GM12864 (cell line): Measurements from ENCODE around the gene PNPO.

ENCODE experiments used
- DNase-seq: peaks from one replicate; pipeline ENCODE4 v3.0.0-alpha.2; 2011; ENCODE audit warnings: low read depth
- H3K4me3 ChIP-seq: 2 replicates; pipeline ENCODE4 v1.5.1; 2011; ENCODE audit warnings: mild to moderate bottlenecking, low read depth, low read length, control low read depth
- TF ChIP-seq, protein P1 (sequence below): IDR thresholded peaks from 2 replicates; pipeline ENCODE4 v1.5.1; 2011; ENCODE audit warnings: low read depth, mild to moderate bottlenecking, moderate library complexity, low read length, control low read depth, inconsistent platforms; ENCODE audit errors: missing control alignments

Gene PNPO

DNA sequence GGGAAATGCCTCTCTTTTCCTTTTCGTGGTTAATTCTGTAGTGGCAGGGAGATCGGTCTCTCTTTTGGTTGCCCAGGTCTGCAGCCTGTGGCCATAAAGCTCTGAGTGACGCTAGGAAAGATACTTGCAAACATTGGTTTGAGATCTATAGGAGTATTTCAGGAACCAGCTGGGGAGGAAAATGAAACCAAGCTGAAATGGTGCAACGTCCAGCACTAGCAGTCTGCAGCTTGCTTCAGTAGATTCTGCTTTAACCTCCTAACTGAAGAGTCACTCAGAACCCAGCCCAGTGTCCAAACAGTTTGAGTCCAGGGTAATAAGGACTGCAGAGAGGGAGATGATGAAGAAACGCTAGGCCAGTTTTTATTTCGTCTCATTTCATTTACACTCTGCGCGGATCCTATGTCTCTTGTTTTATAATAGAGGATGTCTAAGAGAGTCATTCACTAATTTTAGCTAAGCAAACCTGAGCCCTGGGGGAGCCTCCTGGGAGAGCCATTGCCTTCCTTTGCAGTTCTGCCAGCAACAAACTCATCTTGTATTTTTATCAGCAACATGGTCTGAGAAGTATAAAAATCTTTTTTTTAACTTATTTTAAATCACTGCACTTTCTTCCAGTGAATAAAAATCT lies 33.3 kb upstream of the PNPO start:
- no peak for DNase-seq
- H3K4me3 ChIP-seq = no peak overlapping the region
- TF ChIP-seq, protein P1, sequence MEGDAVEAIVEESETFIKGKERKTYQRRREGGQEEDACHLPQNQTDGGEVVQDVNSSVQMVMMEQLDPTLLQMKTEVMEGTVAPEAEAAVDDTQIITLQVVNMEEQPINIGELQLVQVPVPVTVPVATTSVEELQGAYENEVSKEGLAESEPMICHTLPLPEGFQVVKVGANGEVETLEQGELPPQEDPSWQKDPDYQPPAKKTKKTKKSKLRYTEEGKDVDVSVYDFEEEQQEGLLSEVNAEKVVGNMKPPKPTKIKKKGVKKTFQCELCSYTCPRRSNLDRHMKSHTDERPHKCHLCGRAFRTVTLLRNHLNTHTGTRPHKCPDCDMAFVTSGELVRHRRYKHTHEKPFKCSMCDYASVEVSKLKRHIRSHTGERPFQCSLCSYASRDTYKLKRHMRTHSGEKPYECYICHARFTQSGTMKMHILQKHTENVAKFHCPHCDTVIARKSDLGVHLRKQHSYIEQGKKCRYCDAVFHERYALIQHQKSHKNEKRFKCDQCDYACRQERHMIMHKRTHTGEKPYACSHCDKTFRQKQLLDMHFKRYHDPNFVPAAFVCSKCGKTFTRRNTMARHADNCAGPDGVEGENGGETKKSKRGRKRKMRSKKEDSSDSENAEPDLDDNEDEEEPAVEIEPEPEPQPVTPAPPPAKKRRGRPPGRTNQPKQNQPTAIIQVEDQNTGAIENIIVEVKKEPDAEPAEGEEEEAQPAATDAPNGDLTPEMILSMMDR = no peak

DNA sequence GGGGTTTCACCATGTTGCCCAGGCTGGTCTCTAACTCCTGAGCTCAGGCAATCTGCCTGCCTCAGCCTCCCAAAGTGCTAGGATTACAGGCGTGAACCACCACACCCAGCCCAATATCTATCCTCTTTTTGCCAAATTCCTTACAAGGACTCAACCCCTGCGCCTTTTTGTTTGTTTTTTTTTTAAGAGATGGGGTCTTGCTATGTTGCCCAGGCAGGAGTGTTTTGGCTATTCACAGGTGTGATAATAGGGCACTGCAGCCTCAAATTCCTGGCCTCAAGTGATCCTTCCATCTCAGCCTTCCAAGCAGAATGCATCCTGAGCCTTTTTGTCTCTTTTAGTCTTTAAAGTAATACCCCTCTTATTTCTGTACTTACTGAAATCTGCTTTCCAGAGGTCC lies 28.3 kb upstream of the PNPO start:
- TF ChIP-seq, protein P1 = no peak
- no peak for DNase-seq

DNA sequence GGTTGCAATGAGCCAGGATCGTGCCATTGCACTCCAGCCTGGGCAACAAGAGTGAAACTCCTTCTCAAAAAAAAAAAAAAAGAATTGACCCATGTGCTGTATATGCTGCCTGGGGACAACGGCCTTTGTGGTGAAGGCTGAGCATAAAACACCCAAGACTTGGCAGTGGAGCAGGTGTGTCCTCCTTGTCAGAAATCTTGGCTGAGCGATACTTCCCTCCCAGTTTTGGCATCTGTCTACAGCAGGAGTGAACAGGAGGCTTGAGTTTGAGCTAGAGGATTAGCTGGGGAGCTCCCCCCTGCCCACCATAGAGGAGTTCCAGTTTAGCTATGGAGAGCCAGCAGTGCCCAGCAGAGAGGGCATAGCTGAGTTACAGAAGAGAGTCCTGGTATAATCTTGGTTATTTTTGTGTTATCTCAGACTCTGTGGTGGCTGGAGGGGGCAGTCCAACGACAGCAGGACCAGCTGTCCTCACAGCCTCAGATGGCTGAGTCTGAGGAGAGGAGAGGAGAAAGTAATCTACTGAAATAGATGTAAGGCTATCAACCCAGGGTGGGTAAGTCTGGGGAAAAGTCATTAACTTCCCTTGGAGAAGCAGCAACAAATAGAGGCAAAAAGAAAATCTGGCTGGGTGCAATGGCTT lies 26.9 kb upstream of the PNPO start:
- H3K4me3 ChIP-seq = no peak overlapping the region
- no peak for DNase-seq
- TF ChIP-seq, protein P1 = no peak

More for the DNA sequence above, 28.3 kb upstream of the PNPO start:
- no peak overlapping the region for H3K4me3 ChIP-seq

DNA sequence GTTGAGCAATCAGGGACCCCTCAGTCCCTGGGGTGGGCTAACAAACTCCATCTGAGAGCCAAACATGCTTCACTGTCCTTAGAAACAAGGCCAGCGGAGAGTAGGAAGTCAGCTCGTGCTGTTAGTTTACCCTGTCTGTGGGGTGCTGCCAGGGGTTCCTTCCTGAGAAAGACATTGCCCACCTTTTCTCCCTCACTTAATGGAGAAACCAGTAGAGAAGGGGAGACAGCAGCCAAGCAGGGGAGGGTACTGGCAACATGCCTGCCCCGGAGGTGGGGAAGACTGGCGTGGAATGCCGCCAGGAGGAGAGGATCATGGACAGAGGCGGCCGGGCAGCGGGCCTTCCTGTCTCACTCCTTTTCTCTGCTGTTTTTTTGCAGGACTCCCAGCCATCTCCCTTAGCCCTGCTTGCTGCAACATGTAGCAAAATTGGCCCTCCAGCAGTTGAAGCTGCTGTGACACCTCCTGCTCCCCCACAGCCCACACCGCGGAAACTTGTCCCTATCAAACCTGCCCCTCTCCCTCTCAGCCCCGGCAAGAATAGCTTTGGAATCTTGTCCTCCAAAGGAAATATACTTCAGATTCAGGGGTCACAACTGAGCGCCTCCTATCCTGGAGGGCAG lies 25.5 kb upstream of the PNPO start:
- DNase-seq = no peak
- TF ChIP-seq, protein P1 = no peak
- no peak overlapping the region for H3K4me3 ChIP-seq

DNA sequence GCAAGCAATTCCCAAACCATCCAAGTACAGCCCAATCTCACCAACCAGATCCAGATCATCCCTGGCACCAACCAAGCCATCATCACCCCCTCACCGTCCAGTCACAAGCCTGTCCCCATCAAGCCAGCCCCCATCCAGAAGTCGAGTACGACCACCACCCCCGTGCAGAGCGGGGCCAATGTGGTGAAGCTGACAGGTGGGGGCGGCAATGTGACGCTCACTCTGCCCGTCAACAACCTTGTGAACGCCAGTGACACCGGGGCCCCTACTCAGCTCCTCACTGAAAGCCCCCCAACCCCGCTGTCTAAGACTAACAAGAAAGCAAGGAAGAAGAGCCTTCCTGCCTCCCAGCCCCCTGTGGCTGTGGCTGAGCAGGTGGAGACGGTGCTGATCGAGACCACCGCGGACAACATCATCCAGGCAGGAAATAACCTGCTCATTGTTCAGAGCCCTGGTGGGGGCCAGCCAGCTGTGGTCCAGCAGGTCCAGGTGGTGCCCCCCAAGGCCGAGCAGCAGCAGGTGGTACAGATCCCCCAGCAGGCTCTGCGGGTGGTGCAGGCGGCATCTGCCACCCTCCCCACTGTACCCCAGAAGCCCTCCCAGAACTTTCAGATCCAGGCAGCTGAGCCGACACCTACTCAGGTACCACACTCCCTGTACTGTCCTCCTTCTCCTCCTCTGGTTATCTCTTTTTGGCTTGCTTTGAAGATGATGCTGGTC lies 24.7 kb upstream of the PNPO start:
- TF ChIP-seq, protein P1 = no peak
- no peak overlapping the region for H3K4me3 ChIP-seq
- DNase-seq = no peak

DNA sequence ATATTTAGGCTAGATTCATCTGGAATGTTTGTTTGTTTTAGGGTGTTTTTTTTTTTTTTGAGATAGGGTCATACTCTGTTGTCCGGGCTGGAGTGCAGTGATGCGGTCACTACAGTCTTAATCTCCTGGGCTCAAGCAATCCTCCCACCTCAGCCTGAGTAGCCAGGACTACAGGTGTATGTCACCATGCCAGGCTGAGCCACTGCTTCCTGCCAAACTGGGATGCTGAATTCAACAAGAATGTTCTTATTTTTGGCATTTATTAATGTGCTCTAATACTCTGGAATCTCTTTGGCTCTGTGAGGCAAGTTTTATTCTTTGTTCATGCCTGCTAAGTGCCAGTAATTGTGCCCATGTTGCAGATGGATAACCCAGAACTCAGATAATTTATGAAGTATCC lies 23.8 kb upstream of the PNPO start:
- DNase-seq = no peak
- H3K4me3 ChIP-seq = no peak overlapping the region
- TF ChIP-seq, protein P1 = no peak
